Measurements from ENCODE around the gene TDG. TPM values are rescaled to one million over a fixed set of nuclear protein-coding genes. Genes with fewer than 3 reads are reported as not detected.

Gene TDG
- polyA plus RNA-seq, 1 donor (not counting 4 experiments of a cell fraction or from before 2014, with no cell fraction given): 35.6 TPM

- peak; percentile 36 for FAIRE-seq
- Histone ChIP-seq H3K4me2 (ENCODE audit: control insufficient read depth, extremely low read depth, insufficient read depth, low read depth, low read length) (peak overlapping the region; percentile 84), H3K27ac (ENCODE audit: control insufficient read depth, insufficient read depth, low read length) (peak overlapping the region; percentile 92), H3K9ac (ENCODE audit: control insufficient read depth, extremely low read depth, insufficient read depth, low read length) (peak overlapping the region; percentile 90), H2AFZ (ENCODE audit: control insufficient read depth, low read length) (peak overlapping the region; percentile 95), H3K27me3 (ENCODE audit: control insufficient read depth, extremely low read depth, insufficient read depth, low read length) (no peaks in the 10 kb centered on the region), H3K79me2 (ENCODE audit: control insufficient read depth, insufficient read depth, low read length) (peaks cover 40% of the 10 kb centered on the region), H3K4me1 (ENCODE audit: control insufficient read depth, extremely low read depth, insufficient read depth, low read length) (peaks cover 23% of the 10 kb centered on the region), H4K20me1 (ENCODE audit: control insufficient read depth, extremely low read depth, insufficient read depth, low read length) (peaks cover 8% of the 10 kb centered on the region), H3K36me3 (ENCODE audit: control insufficient read depth in 2 of 2, extremely low read depth in 1 of 2, insufficient read depth in 2 of 2, low read length in 2 of 2) (peaks cover 7 to 14% of the 10 kb centered on the region in 2 experiments), H3K9me3 (ENCODE audit: control insufficient read depth, low read depth, low read length) (no peaks in the 10 kb centered on the region), H3K4me3 (ENCODE audit: control insufficient read depth in 2 of 3, extremely low read depth in 1 of 3, insufficient read depth in 2 of 3, low read depth in 1 of 3, low read length in 3 of 3) (peak overlapping the region; percentile 45 to 81 (median 60)), H3K9me1 (ENCODE audit: control insufficient read depth, extremely low read depth, insufficient read depth, low read length) (no peaks in the 10 kb centered on the region)
- dilution Hi-C loops (cut with MboI; ENCODE audit: extremely low pct_ligation_motif_present, low sequenced_read_pairs): no loop called here
- no peak for DNase-seq (ENCODE audit: low read depth, low spot score)
- TF ChIP-seq CTCF (optimal IDR thresholded peaks at IDR 0.05 in 1 of 3, IDR thresholded peaks at IDR 0.05 in 1 of 3, conservative IDR thresholded peaks at IDR 0.05 in 1 of 3; ENCODE audit: extremely low read depth in 1 of 3, insufficient read depth in 2 of 3, low read length in 3 of 3) (no peak), EZH2 (IDR thresholded peaks at IDR 0.05; ENCODE audit: low read length) (no peak)
These were observed 36.5 kb upstream of the TDG start for GRCh38 chr12:103929046-103929783.

DNA sequence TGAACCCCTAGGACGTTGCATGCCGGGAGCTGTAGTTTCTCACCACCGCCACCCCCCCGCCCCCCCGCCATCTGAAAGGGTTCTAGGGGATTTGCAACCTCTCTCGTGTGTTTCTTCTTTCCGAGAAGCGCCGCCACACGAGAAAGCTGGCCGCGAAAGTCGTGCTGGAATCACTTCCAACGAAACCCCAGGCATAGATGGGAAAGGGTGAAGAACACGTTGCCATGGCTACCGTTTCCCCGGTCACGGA, 36.0 kb upstream of the TDG start:
- dilution Hi-C loops (cut with MboI; ENCODE audit: extremely low pct_ligation_motif_present, low sequenced_read_pairs): no loop called here
- Histone ChIP-seq H2AFZ (ENCODE audit: control insufficient read depth, low read length) (peak overlapping the region; percentile 95), H3K27ac (ENCODE audit: control insufficient read depth, insufficient read depth, low read length) (peak overlapping the region; percentile 92), H3K27me3 (ENCODE audit: control insufficient read depth, extremely low read depth, insufficient read depth, low read length) (no peaks in the 10 kb centered on the region), H3K9me3 (ENCODE audit: control insufficient read depth, low read depth, low read length) (no peaks in the 10 kb centered on the region), H3K4me2 (ENCODE audit: control insufficient read depth, extremely low read depth, insufficient read depth, low read depth, low read length) (peak overlapping the region; percentile 84), H3K79me2 (ENCODE audit: control insufficient read depth, insufficient read depth, low read length) (peaks cover 43% of the 10 kb centered on the region), H4K20me1 (ENCODE audit: control insufficient read depth, extremely low read depth, insufficient read depth, low read length) (peaks cover 11% of the 10 kb centered on the region), H3K4me1 (ENCODE audit: control insufficient read depth, extremely low read depth, insufficient read depth, low read length) (peaks cover 27% of the 10 kb centered on the region), H3K9ac (ENCODE audit: control insufficient read depth, extremely low read depth, insufficient read depth, low read length) (peak overlapping the region; percentile 90), H3K9me1 (ENCODE audit: control insufficient read depth, extremely low read depth, insufficient read depth, low read length) (no peaks in the 10 kb centered on the region), H3K36me3 (ENCODE audit: control insufficient read depth in 2 of 2, extremely low read depth in 1 of 2, insufficient read depth in 2 of 2, low read length in 2 of 2) (peaks cover 10 to 17% of the 10 kb centered on the region in 2 experiments), H3K4me3 (ENCODE audit: control insufficient read depth in 2 of 3, extremely low read depth in 1 of 3, insufficient read depth in 2 of 3, low read depth in 1 of 3, low read length in 3 of 3) (peak overlapping the region; percentile 45 to 81 (median 60))
- TF ChIP-seq EZH2 (IDR thresholded peaks at IDR 0.05; ENCODE audit: low read length) (no peak), CTCF (optimal IDR thresholded peaks at IDR 0.05 in 1 of 3, IDR thresholded peaks at IDR 0.05 in 1 of 3, conservative IDR thresholded peaks at IDR 0.05 in 1 of 3; ENCODE audit: extremely low read depth in 1 of 3, insufficient read depth in 2 of 3, low read length in 3 of 3) (no peak)
- no peak for DNase-seq (ENCODE audit: low read depth, low spot score)
- FAIRE-seq: no peak

Data from keratinocyte (primary cell).